ENCODE results near the gene SNRNP25. TPM values are rescaled to one million over a fixed set of nuclear protein-coding genes. Genes with fewer than 3 reads are reported as not detected.
A peak's percentile ranks its signal among the peaks of the same experiment; 100 is the strongest.

The SNRNP25 gene
- total and polyA plus RNA-seq, 9 of the 15 experiments (the other 6 are each of a cell fraction or from before 2014, with no cell fraction given) = 59.0 to 176 (median 108) TPM

- TF ChIP-seq CTCF (IDR thresholded peaks at IDR 0.05 in 2 of 3, conservative IDR thresholded peaks at IDR 0.05 in 1 of 3; ENCODE audit: insufficient read depth in 2 of 3, low read depth in 1 of 3, low read length in 3 of 3) = peak; percentile 23 to 51 (median 36); a peak in 3 of 6 replicates
Observed at GRCh38 chr16:75580-76501, 22.2 kb downstream of the SNRNP25 start (continued).

DNA sequence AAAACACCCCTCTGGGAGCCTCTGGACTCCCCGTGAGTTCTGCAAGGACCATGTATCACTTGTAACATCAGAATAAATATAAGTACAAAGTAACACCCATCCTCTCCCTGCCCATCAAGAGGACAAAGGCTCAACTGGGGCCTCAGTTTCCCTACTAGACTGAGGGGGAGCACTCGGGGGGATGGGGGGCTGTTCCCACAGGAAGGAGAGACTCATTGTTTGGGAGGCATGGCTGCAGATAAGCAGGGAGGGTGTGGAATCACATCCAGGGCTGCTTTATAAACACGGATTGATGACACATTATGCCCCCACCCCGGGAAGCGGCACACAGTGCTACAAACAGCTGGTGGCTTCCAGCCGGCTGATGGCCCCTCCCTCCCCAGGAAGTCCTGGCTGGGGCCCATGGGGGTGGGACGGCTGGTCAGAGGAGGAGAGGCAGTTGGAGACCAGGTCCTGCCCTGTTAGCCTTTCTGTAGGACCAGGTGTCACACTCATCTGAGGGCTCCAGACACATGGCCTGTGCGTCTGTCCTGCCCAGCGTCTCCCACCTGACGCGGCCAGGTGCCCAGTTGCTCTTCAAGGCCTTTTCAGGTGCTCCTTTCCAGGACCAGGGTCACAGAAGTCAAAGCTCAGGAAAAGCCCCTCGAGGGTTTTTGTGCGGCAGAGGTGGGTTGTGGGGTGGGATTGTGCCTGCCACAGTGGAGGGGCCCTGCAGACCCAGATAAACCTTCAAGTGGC is 23.1 kb downstream of the SNRNP25 start:
- Histone ChIP-seq H4K20me1 (replicated peaks; ENCODE audit: control insufficient read depth, insufficient read depth, low read length) (peaks cover 3% of the 10 kb centered on the region; the same call in 1 of the 2 replicates), H3K9me3 (replicated peaks; ENCODE audit: control insufficient read depth, insufficient read depth, low read depth, low read length) (no peaks in the 10 kb centered on the region; the same call in 1 of the 2 replicates), H3K27me3 (ENCODE audit: control insufficient read depth in 2 of 2, insufficient read depth in 2 of 2, low read length in 2 of 2) (no peaks in the 10 kb centered on the region), H3K36me3 (ENCODE audit: control insufficient read depth, insufficient read depth, low read length) (peaks cover 19% of the 10 kb centered on the region; the same call in 2 of the 3 replicates), H3K4me3 (peak overlapping the region; percentile 93), H3K79me2 (ENCODE audit: control insufficient read depth, insufficient read depth, low read length) (peaks cover 29% of the 10 kb centered on the region), H3K9ac (ENCODE audit: insufficient read depth in 1 of 2, low read depth in 2 of 2, low read length in 2 of 2) (peak overlapping the region; percentile 89 to 100), H3K27ac (ENCODE audit: extremely low read depth, low read depth, low read length) (peak overlapping the region; percentile 89), H3K4me2 (ENCODE audit: insufficient read depth, low read length) (peak overlapping the region; percentile 88), H2AFZ (ENCODE audit: low read depth, low read length) (peak overlapping the region; percentile 76), H3K9me1 (ENCODE audit: control insufficient read depth, insufficient read depth, low read length) (peaks cover 5% of the 10 kb centered on the region), H3K4me1 (replicated peaks in 1 of 2; ENCODE audit: control insufficient read depth in 2 of 2, insufficient read depth in 2 of 2, low read length in 2 of 2) (peaks cover 32 to 74% of the 10 kb centered on the region in 2 experiments)
- peak; percentile 90 for FAIRE-seq
- peak; percentile 85 to 87 (median 86) for DNase-seq (ENCODE audit: extremely low read depth in 1 of 4, low spot score in 3 of 4)
- intact Hi-C loops (cut with micrococcal nuclease) (no loop called here), in situ Hi-C loops (cut with MboI) (no loop called here)
- BruUV-seq (replicated peaks) = no TSS peak
- ATAC-seq = peak; percentile 59
- WGBS (ENCODE audit: insufficient coverage, low coverage, missing lambda C conversion rate) = 17% methylated on average over 10 of the region's 13 CpGs
- CTCF ChIA-PET (ENCODE audit: low intra/inter-chr PET ratio) = interaction anchor here (2.0 kb wide), 1 partner anchor 20 kb away, joined by 9 read pairs; no protein-coding TSS in a partner anchor
- POLR2A ChIA-PET = interaction anchor here (0.6 to 2.0 kb wide), 7 partner anchors 8 to 30 kb away, joined by 3 to 11 read pairs (median 4); no protein-coding TSS in a partner anchor
- TF ChIP-seq, protein P1, sequence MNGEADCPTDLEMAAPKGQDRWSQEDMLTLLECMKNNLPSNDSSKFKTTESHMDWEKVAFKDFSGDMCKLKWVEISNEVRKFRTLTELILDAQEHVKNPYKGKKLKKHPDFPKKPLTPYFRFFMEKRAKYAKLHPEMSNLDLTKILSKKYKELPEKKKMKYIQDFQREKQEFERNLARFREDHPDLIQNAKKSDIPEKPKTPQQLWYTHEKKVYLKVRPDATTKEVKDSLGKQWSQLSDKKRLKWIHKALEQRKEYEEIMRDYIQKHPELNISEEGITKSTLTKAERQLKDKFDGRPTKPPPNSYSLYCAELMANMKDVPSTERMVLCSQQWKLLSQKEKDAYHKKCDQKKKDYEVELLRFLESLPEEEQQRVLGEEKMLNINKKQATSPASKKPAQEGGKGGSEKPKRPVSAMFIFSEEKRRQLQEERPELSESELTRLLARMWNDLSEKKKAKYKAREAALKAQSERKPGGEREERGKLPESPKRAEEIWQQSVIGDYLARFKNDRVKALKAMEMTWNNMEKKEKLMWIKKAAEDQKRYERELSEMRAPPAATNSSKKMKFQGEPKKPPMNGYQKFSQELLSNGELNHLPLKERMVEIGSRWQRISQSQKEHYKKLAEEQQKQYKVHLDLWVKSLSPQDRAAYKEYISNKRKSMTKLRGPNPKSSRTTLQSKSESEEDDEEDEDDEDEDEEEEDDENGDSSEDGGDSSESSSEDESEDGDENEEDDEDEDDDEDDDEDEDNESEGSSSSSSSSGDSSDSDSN (IDR thresholded peaks at IDR 0.05; ENCODE audit: borderline replicate concordance in 1 of 2, low read depth in 2 of 2, low read length in 2 of 2) = 0 out of 4 replicates have a peak, but pooled peaks of 1 of the 2 experiments have one; percentile 45
- TF ChIP-seq SMARCE1 (IDR thresholded peaks at IDR 0.05) (0 out of 2 replicates have a peak, but pooled peaks have one; percentile 28), KDM1A (IDR thresholded peaks at IDR 0.05) (peak; percentile 60 to 69; a peak in 2 of 4 replicates), FOSL1 (tag; conservative IDR thresholded peaks at IDR 0.05) (peak; percentile 50), MAZ (CRISPR knock-in tag; conservative IDR thresholded peaks at IDR 0.05 in 1 of 2, IDR thresholded peaks at IDR 0.05 in 1 of 2) (peak in 1 of 2 experiments; percentile 65; a peak in 1 of 4 replicates), JUND (IDR thresholded peaks at IDR 0.05; ENCODE audit: borderline replicate concordance, low read depth, low read length) (peak; percentile 47; the same call in 1 of the 2 replicates), JUND (tag; IDR thresholded peaks at IDR 0.05; ENCODE audit: borderline replicate concordance, low read depth, low read length) (no peak; the same call in 2 of the 3 replicates), EHMT2 (IDR thresholded peaks at IDR 0.05) (no peak), NFRKB (IDR thresholded peaks at IDR 0.05; ENCODE audit: low read depth) (0 out of 2 replicates have a peak, but pooled peaks have one; percentile 22)
- TF ChIP-seq, protein P2, sequence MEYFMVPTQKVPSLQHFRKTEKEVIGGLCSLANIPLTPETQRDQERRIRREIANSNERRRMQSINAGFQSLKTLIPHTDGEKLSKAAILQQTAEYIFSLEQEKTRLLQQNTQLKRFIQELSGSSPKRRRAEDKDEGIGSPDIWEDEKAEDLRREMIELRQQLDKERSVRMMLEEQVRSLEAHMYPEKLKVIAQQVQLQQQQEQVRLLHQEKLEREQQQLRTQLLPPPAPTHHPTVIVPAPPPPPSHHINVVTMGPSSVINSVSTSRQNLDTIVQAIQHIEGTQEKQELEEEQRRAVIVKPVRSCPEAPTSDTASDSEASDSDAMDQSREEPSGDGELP (CRISPR knock-in tag; IDR thresholded peaks at IDR 0.05; ENCODE audit: borderline replicate concordance) = peak; percentile 96
